ENCODE data around the gene SLC25A36. TPM values are rescaled to one million over a fixed set of nuclear protein-coding genes. Genes with fewer than 3 reads are reported as not detected.

SLC25A36 gene
- total and polyA plus RNA-seq, 2 donors (not counting 3 experiments of a cell fraction or from before 2014, with no cell fraction given) = 17.7 to 38.8 TPM

DNA sequence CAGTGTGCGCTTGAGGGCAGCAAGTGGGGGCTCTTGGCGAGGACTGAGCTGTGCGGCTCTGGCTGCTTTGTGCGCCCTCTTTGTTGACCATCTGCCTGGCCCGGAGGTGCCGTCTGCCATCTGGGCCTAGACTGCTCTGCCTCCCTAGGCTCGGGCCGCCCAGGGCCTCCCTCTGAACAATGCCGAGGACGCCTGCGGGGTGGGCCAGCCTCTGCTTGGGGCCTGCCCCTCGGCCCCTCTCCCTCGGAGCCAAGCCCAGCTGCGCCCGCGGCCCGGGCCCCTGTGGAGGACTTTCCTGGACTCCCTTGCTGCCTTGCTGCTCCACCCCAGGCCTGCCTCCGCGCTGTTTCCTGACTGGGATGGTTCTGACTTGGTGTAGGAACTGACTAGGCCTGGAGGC is 77.6 kb downstream of the SLC25A36 start:
- TF ChIP-seq JUN (IDR thresholded peaks at IDR 0.05; ENCODE audit: borderline replicate concordance, insufficient read depth, insufficient read length, low read depth) = no peak
- FAIRE-seq (no peak), DNase-seq (ENCODE audit: low read depth, low spot score) (no peak)
- no peaks in the 10 kb centered on the region for H3K9me3 ChIP-seq (replicated peaks; ENCODE audit: control insufficient read depth, insufficient read depth, low read length)
- no peaks in the 10 kb centered on the region for H3K4me1 ChIP-seq (ENCODE audit: control insufficient read depth, extremely low read depth, insufficient read depth, low read length)
- intact Hi-C loops (cut with micrococcal nuclease) = no loop called here
- H3K27ac ChIP-seq (ENCODE audit: insufficient read depth, low read depth, low read length) = no peak overlapping the region
- H3K79me2 ChIP-seq (ENCODE audit: control insufficient read depth, insufficient read depth, low read length) = no peaks in the 10 kb centered on the region
- no peaks in the 10 kb centered on the region for H3K9me1 ChIP-seq (replicated peaks; ENCODE audit: control insufficient read depth, extremely low read depth, insufficient read depth, low read length)
- H3K4me2 ChIP-seq (ENCODE audit: insufficient read depth, low read length) = no peak overlapping the region
- ChIA-PET CTCF (no interaction called here), POLR2A (no interaction called here)
- H4K20me1 ChIP-seq (replicated peaks; ENCODE audit: control insufficient read depth, extremely low read depth, insufficient read depth, low read length) = no peaks in the 10 kb centered on the region
- H3K36me3 ChIP-seq (ENCODE audit: control insufficient read depth in 2 of 2, extremely low read depth in 1 of 2, insufficient read depth in 2 of 2, low read length in 2 of 2) = no peaks in the 10 kb centered on the region
- no TSS peak for BruUV-seq (replicated peaks)
- no peak overlapping the region for H3K4me3 ChIP-seq (replicated peaks in 1 of 3; ENCODE audit: insufficient read depth in 1 of 3, low read depth in 1 of 3, low read length in 3 of 3)
- H3K27me3 ChIP-seq (ENCODE audit: control insufficient read depth in 2 of 2, insufficient read depth in 2 of 2, low read length in 2 of 2) = peaks cover 0 to 3% of the 10 kb centered on the region in 2 experiments
- dilution Hi-C loops (cut with MboI; ENCODE audit: extremely low pct_ligation_motif_present, low sequenced_read_pairs) = no loop called here
- H3K9ac ChIP-seq (replicated peaks; ENCODE audit: extremely low read depth, insufficient read depth, low read length) = no peak overlapping the region
- no peak overlapping the region for H2AFZ ChIP-seq (ENCODE audit: low read depth, low read length)

DNA sequence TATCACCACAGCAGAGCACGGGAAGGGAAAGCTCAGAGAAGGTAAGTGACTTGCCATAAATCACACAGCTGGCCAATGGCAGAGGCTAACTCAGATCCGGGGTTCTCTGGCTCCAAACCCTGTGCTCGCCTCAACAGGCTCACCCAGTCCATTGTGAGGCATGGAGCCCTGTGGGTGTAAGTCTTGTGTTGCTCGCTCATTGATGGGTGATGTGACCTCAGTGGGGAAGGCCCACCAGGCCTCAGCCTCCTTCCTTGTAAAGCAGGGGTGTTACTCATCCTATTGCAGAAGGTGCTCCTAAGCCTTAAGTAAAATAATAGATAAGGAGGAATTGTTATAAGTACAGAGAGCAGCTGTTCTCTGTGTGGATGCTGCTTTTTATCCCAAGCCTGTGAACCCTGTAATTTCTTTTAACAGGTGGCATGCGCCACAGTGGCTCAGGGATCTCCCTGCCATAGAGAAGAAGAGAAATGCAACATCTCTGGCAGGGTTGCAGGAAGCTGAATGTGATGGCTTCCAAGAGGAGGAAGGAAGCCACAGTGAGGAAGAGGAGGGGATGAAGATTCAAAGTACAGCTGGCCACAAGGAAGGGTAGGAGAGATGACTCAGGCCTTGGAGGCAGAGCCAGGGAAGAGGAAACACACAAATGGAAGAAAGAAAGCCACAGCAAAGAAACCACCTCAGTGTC is 78.7 kb downstream of the SLC25A36 start:
- Histone ChIP-seq H3K4me3 (replicated peaks in 1 of 3; ENCODE audit: insufficient read depth in 1 of 3, low read depth in 1 of 3, low read length in 3 of 3) (no peak overlapping the region), H4K20me1 (replicated peaks; ENCODE audit: control insufficient read depth, extremely low read depth, insufficient read depth, low read length) (no peaks in the 10 kb centered on the region), H3K27me3 (ENCODE audit: control insufficient read depth in 2 of 2, insufficient read depth in 2 of 2, low read length in 2 of 2) (peaks cover 0 to 7% of the 10 kb centered on the region in 2 experiments), H2AFZ (ENCODE audit: low read depth, low read length) (no peak overlapping the region), H3K36me3 (ENCODE audit: control insufficient read depth in 2 of 2, extremely low read depth in 1 of 2, insufficient read depth in 2 of 2, low read length in 2 of 2) (no peaks in the 10 kb centered on the region), H3K79me2 (ENCODE audit: control insufficient read depth, insufficient read depth, low read length) (no peaks in the 10 kb centered on the region), H3K4me1 (ENCODE audit: control insufficient read depth, extremely low read depth, insufficient read depth, low read length) (no peaks in the 10 kb centered on the region), H3K4me2 (ENCODE audit: insufficient read depth, low read length) (no peak overlapping the region), H3K9me3 (replicated peaks; ENCODE audit: control insufficient read depth, insufficient read depth, low read length) (no peaks in the 10 kb centered on the region), H3K9me1 (replicated peaks; ENCODE audit: control insufficient read depth, extremely low read depth, insufficient read depth, low read length) (no peaks in the 10 kb centered on the region), H3K9ac (replicated peaks; ENCODE audit: extremely low read depth, insufficient read depth, low read length) (no peak overlapping the region), H3K27ac (ENCODE audit: insufficient read depth, low read depth, low read length) (no peak overlapping the region)
- ChIA-PET POLR2A (no interaction called here), CTCF (interaction anchor here (0.9 to 1.5 kb wide), 2 partner anchors 20 to 86 kb away, joined by 3 read pairs; no protein-coding TSS in a partner anchor)
- TF ChIP-seq, protein P1, sequence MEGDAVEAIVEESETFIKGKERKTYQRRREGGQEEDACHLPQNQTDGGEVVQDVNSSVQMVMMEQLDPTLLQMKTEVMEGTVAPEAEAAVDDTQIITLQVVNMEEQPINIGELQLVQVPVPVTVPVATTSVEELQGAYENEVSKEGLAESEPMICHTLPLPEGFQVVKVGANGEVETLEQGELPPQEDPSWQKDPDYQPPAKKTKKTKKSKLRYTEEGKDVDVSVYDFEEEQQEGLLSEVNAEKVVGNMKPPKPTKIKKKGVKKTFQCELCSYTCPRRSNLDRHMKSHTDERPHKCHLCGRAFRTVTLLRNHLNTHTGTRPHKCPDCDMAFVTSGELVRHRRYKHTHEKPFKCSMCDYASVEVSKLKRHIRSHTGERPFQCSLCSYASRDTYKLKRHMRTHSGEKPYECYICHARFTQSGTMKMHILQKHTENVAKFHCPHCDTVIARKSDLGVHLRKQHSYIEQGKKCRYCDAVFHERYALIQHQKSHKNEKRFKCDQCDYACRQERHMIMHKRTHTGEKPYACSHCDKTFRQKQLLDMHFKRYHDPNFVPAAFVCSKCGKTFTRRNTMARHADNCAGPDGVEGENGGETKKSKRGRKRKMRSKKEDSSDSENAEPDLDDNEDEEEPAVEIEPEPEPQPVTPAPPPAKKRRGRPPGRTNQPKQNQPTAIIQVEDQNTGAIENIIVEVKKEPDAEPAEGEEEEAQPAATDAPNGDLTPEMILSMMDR (IDR thresholded peaks at IDR 0.05; ENCODE audit: extremely low read depth in 1 of 2, insufficient read depth in 1 of 2, low read depth in 1 of 2, low read length in 2 of 2) = no peak
- TF ChIP-seq MYC (IDR thresholded peaks at IDR 0.05; ENCODE audit: low read depth, low read length) (no peak), FOS (IDR thresholded peaks at IDR 0.05; ENCODE audit: borderline replicate concordance, insufficient read depth, low read length) (peak; percentile 13)
- FAIRE-seq = no peak
- intact Hi-C loops (cut with micrococcal nuclease) (no loop called here), dilution Hi-C loops (cut with MboI; ENCODE audit: extremely low pct_ligation_motif_present, low sequenced_read_pairs) (no loop called here)
- BruUV-seq (replicated peaks) = no TSS peak
- no peak for DNase-seq (ENCODE audit: low read depth, low spot score)

Measured in endothelial cell of umbilical vein (primary cell).